ENCODE measurements around the gene ZFY.

DNA sequence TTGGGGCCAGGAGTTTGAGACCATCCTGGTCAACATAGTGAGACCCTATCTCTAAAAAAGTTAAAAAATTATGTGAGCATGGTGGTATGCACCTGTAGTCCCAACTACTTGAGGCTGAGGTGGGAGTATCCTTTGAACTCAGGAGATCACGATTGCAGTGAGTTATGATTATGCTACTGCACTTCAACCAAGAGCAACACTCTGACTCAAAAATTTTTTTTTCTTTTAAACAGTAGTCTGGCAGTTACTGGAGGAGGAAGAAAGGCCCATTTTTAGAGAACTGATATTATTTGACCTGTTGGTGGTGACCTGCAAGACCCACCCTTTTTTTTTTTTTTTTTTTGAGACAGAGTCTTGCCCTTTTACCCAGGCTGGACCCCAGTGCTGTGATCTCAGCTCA, 29.6 kb downstream of the ZFY start:
- TF ChIP-seq CTCF (IDR thresholded peaks at IDR 0.05): no peak
- TF ChIP-seq POLR2A (IDR thresholded peaks at IDR 0.05): no peak
